GM12865 (cell line): ENCODE data around the gene GPR142.

Experiments used
- DNase-seq: peaks from one replicate; pipeline ENCODE4 v3.0.0; 2010; ENCODE audit warnings: low read depth
- H3K4me3 ChIP-seq: 2 replicates; pipeline ENCODE4 v1.5.1; 2011; ENCODE audit warnings: mild to moderate bottlenecking, low read depth, low read length, control low read depth
- CTCF ChIP-seq: IDR thresholded peaks from 2 replicates; pipeline ENCODE4 v1.5.1; 2011; ENCODE audit warnings: low read length, control low read depth, low read depth, inconsistent platforms; ENCODE audit not compliant: insufficient read depth; ENCODE audit errors: missing control alignments

Gene GPR142

GRCh38 chr17:74373838-74374606 is 6.7 kb downstream of the GPR142 start:
- H3K4me3 ChIP-seq = no peak overlapping the region
- no peak for DNase-seq
- TF ChIP-seq CTCF = no peak

DNA sequence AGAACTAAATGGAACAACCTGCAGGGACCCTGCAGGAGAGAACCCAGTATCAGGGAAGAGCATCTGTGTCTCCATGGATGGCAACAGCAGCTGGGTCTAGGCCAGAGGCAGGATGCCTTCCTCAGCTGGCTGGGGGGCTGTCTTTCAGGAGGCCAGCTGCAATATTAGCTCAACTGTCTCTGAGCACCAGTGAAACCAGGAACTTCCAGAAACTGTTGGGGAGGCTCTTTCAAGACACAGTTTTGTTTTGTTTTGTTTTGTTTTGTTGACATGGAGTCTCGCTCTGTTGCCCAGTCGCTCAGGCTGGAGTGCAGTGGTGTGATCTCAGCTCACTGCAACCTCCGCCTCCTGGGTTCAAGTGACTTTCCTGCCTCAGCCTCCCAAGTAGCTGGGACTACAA is 7.6 kb downstream of the GPR142 start:
- H3K4me3 ChIP-seq = no peak overlapping the region
- DNase-seq = no peak
- no peak for TF ChIP-seq CTCF

DNA sequence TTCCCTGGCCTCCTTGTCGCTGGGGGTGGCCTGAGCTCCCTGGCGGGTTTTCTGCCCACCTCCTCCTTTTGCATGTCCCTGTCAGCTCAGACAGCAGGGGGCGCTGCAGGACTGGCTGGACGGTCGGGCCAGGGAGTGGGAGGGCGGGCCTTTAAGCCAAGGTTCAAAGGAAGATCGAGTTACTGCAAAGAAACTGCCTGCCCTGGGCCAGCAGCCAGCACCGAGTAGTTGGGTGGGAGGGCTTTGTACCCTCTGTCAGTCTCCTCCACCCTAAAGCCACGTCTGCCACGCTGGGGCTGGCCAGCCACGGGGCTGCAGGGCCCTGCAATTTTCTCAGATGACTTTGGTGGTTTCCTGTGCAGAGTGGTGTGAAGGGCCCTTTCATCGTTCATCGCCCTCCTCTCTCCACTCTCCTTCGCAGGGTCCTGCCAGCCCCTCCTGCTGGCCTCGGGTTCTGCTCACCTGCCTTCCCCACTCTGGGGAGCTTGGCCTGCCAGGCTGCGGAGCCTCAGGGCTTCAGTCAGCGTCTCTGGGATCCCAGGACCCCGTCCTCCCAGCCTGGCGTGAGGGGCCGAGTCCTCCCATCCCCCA is 12.3 kb downstream of the GPR142 start:
- H3K4me3 ChIP-seq = no peak overlapping the region

DNA sequence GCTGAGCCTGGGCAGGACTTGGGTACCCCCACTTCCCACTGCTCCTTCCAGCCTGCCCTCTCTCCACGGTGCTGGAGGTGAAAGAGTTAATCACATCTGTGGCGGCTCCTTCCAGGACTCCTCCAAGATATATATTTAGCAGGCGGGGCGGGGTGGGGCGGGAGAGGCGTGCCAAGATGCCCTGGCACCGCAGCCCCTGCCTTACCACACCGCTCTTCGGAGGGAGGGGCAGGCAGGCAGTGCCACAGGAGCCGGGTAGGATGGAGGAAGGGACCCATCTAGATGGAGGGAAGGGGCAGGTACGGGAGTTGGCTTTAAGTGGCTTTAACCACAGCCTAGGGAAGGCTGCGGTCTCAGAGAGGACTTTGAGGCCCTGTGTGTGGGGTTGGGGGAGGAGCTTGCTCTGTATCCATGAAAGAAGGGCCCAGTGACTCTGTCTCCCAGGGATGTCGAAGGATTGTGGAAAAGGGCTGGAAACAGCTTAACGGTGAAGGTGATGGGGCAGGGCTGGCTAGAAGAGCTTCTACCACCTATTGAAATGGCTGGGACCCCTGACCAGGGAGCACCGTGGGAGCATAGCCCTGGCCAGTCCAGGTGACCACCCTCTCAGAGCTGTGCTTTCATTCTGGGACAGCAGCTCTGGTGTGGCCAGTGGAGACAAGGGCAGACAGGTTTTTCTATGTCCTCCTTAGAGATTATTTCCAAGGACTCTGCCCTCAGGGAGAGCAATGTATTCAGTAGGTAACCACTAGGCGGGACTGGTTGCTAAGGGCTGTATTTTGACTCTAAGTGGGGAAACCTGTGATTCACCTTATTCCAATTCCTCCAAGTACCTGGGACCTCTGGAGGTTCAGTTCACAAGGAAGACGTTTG is 13.0 kb downstream of the GPR142 start:
- DNase-seq = no peak
- H3K4me3 ChIP-seq = no peak overlapping the region
- no peak for TF ChIP-seq CTCF

More for the DNA sequence above, 12.3 kb downstream of the GPR142 start:
- TF ChIP-seq CTCF = peak; percentile 90
- peak; percentile 87 for DNase-seq

GRCh38 chr17:74380959-74381808 is 13.9 kb downstream of the GPR142 start:
- TF ChIP-seq CTCF = no peak

GRCh38 chr17:74383141-74383540 is 15.8 kb downstream of the GPR142 start:
- H3K4me3 ChIP-seq = no peak overlapping the region
- no peak for TF ChIP-seq CTCF
- DNase-seq = no peak

More at GRCh38 chr17:74380959-74381808, 13.9 kb downstream of the GPR142 start:
- DNase-seq = no peak
- no peak overlapping the region for H3K4me3 ChIP-seq
